Measurements from ENCODE around the gene CCND1.

- TF ChIP-seq, protein P1, sequence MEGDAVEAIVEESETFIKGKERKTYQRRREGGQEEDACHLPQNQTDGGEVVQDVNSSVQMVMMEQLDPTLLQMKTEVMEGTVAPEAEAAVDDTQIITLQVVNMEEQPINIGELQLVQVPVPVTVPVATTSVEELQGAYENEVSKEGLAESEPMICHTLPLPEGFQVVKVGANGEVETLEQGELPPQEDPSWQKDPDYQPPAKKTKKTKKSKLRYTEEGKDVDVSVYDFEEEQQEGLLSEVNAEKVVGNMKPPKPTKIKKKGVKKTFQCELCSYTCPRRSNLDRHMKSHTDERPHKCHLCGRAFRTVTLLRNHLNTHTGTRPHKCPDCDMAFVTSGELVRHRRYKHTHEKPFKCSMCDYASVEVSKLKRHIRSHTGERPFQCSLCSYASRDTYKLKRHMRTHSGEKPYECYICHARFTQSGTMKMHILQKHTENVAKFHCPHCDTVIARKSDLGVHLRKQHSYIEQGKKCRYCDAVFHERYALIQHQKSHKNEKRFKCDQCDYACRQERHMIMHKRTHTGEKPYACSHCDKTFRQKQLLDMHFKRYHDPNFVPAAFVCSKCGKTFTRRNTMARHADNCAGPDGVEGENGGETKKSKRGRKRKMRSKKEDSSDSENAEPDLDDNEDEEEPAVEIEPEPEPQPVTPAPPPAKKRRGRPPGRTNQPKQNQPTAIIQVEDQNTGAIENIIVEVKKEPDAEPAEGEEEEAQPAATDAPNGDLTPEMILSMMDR (conservative IDR thresholded peaks at IDR 0.05; ENCODE audit: low read depth, low read length), result no peak
- TF ChIP-seq EZH2 (IDR thresholded peaks at IDR 0.05; ENCODE audit: low read length, unreplicated experiment), result no peak
- peak; percentile 95 for TF ChIP-seq EZH2phosphoT487 (IDR thresholded peaks at IDR 0.05; ENCODE audit: borderline replicate concordance, low read length)
Measured at GRCh38 chr11:69654660-69655478, 13.9 kb downstream of the CCND1 start.

Measured in PC-3 (cell line).